GM23248 (cell line): ENCODE results near the gene FGF4.

Experiments used
- EZH2 ChIP-seq: fragments of 200-600 bp; sonication (generic); IDR thresholded peaks from 2 replicates; pipeline ENCODE4 v1.6.1; 2018; ENCODE audit warnings: antibody characterized with exemption, mild to moderate bottlenecking; ENCODE audit not compliant: insufficient read depth, poor library complexity, severe bottlenecking
- EZH2phosphoT487 ChIP-seq: fragments of 200-600 bp; sonication (generic); IDR thresholded peaks from 2 replicates; pipeline ENCODE4 v1.6.1; 2018; ENCODE audit warnings: antibody characterized with exemption, moderate library complexity, mild to moderate bottlenecking, low read depth; ENCODE audit not compliant: insufficient read depth

DNA sequence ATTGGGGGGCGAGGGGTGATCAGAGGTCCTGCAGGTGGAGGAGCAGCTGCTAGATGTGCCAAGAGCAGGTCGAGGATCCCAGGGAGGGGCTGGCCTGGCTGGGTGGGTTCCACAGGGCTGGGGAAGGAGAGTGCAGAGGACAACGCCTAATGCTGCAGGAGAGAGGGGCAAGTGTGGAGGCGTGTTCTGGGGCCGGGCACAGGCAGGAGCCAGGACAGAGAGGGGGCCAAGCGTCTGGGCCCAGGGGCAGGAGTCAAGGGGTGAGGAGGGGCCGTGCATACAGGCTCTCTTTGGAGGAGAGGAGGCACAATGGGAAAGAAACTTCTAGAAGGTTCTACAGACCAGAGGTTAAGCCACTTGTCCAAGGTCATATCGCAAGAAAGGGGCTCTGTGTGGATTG lies 44.6 kb downstream of the FGF4 start:
- TF ChIP-seq EZH2phosphoT487, result no peak
- no peak for TF ChIP-seq EZH2
